NT2/D1 (cell line): ENCODE data around the gene KDM4B.

Source experiments
- SUZ12 ChIP-seq: IDR thresholded peaks from 2 replicates; pipeline ENCODE4 v1.6.1; 2011; ENCODE audit not compliant: insufficient read length, insufficient read depth; ENCODE audit errors: extremely low read depth
- YY1 ChIP-seq: IDR thresholded peaks from 2 replicates; pipeline ENCODE4 v1.6.1; 2011; ENCODE audit not compliant: insufficient read length, insufficient read depth
- ZNF274 ChIP-seq: IDR thresholded peaks from 2 replicates; pipeline ENCODE4 v1.6.1; 2011; ENCODE audit warnings: mild to moderate bottlenecking, low read depth, low read length

DNA sequence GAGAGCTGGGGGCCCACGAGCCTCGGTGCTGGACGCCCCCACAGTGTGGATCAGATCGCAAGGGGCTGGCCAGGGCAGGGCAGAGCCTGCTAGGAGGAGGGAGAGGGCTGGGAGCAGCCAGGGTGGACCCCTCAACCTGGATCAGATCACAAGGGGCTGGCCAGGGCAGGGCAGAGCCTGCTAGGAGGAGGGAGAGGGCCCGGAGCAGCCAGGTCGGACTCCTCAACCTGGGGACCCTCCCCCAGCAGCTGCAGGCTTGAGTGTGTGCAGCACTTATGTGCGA is 126.6 kb downstream of the KDM4B start:
- no peak for TF ChIP-seq ZNF274
- no peak for TF ChIP-seq YY1
- no peak for TF ChIP-seq SUZ12
